A673 (cell line): Measurements from ENCODE around the gene VPS72. TPM values are rescaled to one million over a fixed set of nuclear protein-coding genes. Genes with fewer than 3 reads are reported as not detected.

Experiments
- BruUV-seq: library from RNA; stranded (reverse); fragments of 400-500 nt; replicated peaks from 2 replicates; lab custom pipeline; 2021; lab: Mats Ljungman, UMichigan
- CTCF ChIA-PET: fragments of 300-600 bp; sonication (Branson Sonifier 250); formaldehyde crosslinking; loops from one replicate; lab custom pipeline; 2022; ENCODE audit warnings: antibody characterized with exemption; lab: Charles Lee
- POLR2A ChIA-PET: fragments of 300-600 bp; sonication (Branson Sonifier 250); formaldehyde crosslinking; loops from one replicate; lab custom pipeline; 2022; ENCODE audit warnings: antibody characterized with exemption; ENCODE audit not compliant: low non-redundant PET; lab: Charles Lee
- DNase-seq: peaks from one replicate; pipeline ENCODE4 v3.0.0-alpha.2; 2015; ENCODE audit warnings: low spot score
- H3K27ac ChIP-seq: fragments of 200-600 bp; sonication (generic); 2 replicates; pipeline ENCODE4 v1.5.1; 2016; ENCODE audit warnings: mixed run types, low read depth, mild to moderate bottlenecking, mixed read lengths, antibody characterized with exemption, low read length; ENCODE audit not compliant: poor library complexity, severe bottlenecking
- H3K27me3 ChIP-seq: fragments of 200-600 bp; sonication (generic); replicated peaks from 2 replicates; pipeline ENCODE4 v1.6.1; 2017; ENCODE audit warnings: mixed run types, low read depth, mild to moderate bottlenecking, mixed read lengths, antibody characterized with exemption, low read length; ENCODE audit not compliant: insufficient read depth, poor library complexity
- H3K36me3 ChIP-seq: fragments of 200-600 bp; sonication (generic); 2 replicates; pipeline ENCODE4 v1.6.1; 2016; ENCODE audit warnings: mixed run types, mild to moderate bottlenecking, mixed read lengths, antibody characterized with exemption, low read length; ENCODE audit not compliant: insufficient read depth, poor library complexity, severe bottlenecking
- H3K4me1 ChIP-seq: fragments of 200-600 bp; sonication (generic); 2 replicates; pipeline ENCODE4 v1.6.1; 2017; ENCODE audit warnings: mixed run types, mild to moderate bottlenecking, mixed read lengths, antibody characterized with exemption, low read length; ENCODE audit not compliant: insufficient read depth, poor library complexity, severe bottlenecking
- H3K4me3 ChIP-seq: fragments of 200-600 bp; sonication (generic); 2 replicates; pipeline ENCODE4 v1.5.1; 2016; ENCODE audit warnings: low read depth, mixed run types, mild to moderate bottlenecking, mixed read lengths, low read length; ENCODE audit not compliant: poor library complexity, severe bottlenecking
- H3K9me3 ChIP-seq: fragments of 200-600 bp; sonication (generic); 2 replicates; pipeline ENCODE4 v1.6.1; 2016; ENCODE audit warnings: mixed run types, low read depth, mild to moderate bottlenecking, mixed read lengths, antibody characterized with exemption, low read length; ENCODE audit not compliant: poor library complexity, severe bottlenecking
- CTCF ChIP-seq: fragments of 300-800, 200-600 bp; sonication (generic); conservative IDR thresholded peaks from 2 replicates; pipeline ENCODE4 v1.5.1; 2017; ENCODE audit warnings: low read depth, mild to moderate bottlenecking, antibody characterized with exemption, low read length, moderate library complexity, mixed read lengths
- EZH2 ChIP-seq: fragments of 200-600 bp; sonication (generic); IDR thresholded peaks from 2 replicates; pipeline ENCODE4 v1.6.1; 2017; ENCODE audit warnings: borderline replicate concordance, low read depth, mild to moderate bottlenecking, mixed read lengths, antibody characterized with exemption, low read length; ENCODE audit not compliant: poor library complexity, severe bottlenecking
- intact Hi-C: fragments of 100-400 bp; cut with micrococcal nuclease; formaldehyde crosslinking; loops from one replicate; pipeline ENCODE4 v1.10.0; 2022; ENCODE audit not compliant: unreplicated experiment
- total RNA-seq: library from RNA; stranded (reverse); gene quantifications from 2 replicates; pipeline ENCODE4 v1.2.3, GENCODE V29; 2021

The VPS72 gene
- total RNA-seq, 1 experiment from 2014 or later, result 113 TPM

- Histone ChIP-seq H3K4me1 (peaks cover 10% of the 10 kb centered on the region), H3K27me3 (no peaks in the 10 kb centered on the region), H3K27ac (no peak overlapping the region), H3K4me3 (no peak overlapping the region), H3K36me3 (peaks cover 9% of the 10 kb centered on the region), H3K9me3 (no peaks in the 10 kb centered on the region)
- intact Hi-C loops, result no loop called here
- ChIA-PET POLR2A (no interaction called here), CTCF (no interaction called here)
- BruUV-seq, result no TSS peak
- TF ChIP-seq CTCF (no peak), EZH2 (no peak)
- DNase-seq, result no peak
Observed at GRCh38 chr1:151221616-151222015, 31.6 kb upstream of the VPS72 start.

GRCh38 chr1:151213560-151213959, 23.6 kb upstream of the VPS72 start:
- TF ChIP-seq CTCF, result no peak
- TF ChIP-seq EZH2, result no peak
- intact Hi-C loops, result no loop called here
- H3K27ac ChIP-seq, result no peak overlapping the region
- no TSS peak for BruUV-seq
- H3K4me1 ChIP-seq, result no peaks in the 10 kb centered on the region
- no peak overlapping the region for H3K4me3 ChIP-seq
- CTCF ChIA-PET, result no interaction called here
- H3K36me3 ChIP-seq, result peaks cover 9% of the 10 kb centered on the region
- no peak for DNase-seq
- POLR2A ChIA-PET, result no interaction called here
- no peaks in the 10 kb centered on the region for H3K9me3 ChIP-seq
- H3K27me3 ChIP-seq, result no peaks in the 10 kb centered on the region

GRCh38 chr1:151211972-151212705, 22.1 kb upstream of the VPS72 start:
- TF ChIP-seq CTCF, result no peak
- no peak for TF ChIP-seq EZH2
- Histone ChIP-seq H3K36me3 (peaks cover 19% of the 10 kb centered on the region), H3K4me3 (no peak overlapping the region), H3K4me1 (no peaks in the 10 kb centered on the region), H3K27ac (no peak overlapping the region), H3K27me3 (no peaks in the 10 kb centered on the region), H3K9me3 (no peaks in the 10 kb centered on the region)
- ChIA-PET CTCF (interaction anchor here (0.6 kb wide), 1 partner anchor 205 kb away, joined by 4 read pairs; no protein-coding TSS in a partner anchor), POLR2A (interaction anchor here (0.6 kb wide), 1 partner anchor 111 kb away, joined by 3 read pairs; no protein-coding TSS in a partner anchor)
- intact Hi-C loops, result no loop called here
- BruUV-seq, result no TSS peak
- no peak for DNase-seq
